ENCODE measurements around the gene WFDC9.
A peak's percentile ranks its signal among the peaks of the same experiment; 100 is the strongest.
"Not testable (repeated sequence)": the region's sequence is repeated elsewhere in the genome, so short reads cannot be mapped to it uniquely, and the experiment has no call there.

Gene WFDC9

DNA sequence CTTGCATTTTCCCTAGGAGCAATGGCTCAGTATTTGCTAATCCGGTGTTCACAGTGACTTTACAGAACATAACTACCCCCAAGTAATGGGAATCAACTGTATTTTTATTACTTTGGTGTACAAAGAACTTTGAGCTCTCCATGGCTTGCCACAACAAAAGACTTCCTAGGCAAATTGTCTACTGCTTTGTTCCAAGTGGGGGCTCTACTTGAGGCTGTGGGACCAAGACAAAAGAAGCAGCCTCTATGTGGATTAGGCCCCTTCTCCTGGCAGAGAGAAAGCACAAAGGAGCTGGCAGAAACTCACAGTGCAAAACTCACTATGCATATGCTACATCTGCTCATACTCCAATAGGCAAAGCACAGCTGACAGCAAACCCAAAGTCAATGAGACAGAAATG, 52.9 kb downstream of the WFDC9 start:
- TF ChIP-seq, protein P1, sequence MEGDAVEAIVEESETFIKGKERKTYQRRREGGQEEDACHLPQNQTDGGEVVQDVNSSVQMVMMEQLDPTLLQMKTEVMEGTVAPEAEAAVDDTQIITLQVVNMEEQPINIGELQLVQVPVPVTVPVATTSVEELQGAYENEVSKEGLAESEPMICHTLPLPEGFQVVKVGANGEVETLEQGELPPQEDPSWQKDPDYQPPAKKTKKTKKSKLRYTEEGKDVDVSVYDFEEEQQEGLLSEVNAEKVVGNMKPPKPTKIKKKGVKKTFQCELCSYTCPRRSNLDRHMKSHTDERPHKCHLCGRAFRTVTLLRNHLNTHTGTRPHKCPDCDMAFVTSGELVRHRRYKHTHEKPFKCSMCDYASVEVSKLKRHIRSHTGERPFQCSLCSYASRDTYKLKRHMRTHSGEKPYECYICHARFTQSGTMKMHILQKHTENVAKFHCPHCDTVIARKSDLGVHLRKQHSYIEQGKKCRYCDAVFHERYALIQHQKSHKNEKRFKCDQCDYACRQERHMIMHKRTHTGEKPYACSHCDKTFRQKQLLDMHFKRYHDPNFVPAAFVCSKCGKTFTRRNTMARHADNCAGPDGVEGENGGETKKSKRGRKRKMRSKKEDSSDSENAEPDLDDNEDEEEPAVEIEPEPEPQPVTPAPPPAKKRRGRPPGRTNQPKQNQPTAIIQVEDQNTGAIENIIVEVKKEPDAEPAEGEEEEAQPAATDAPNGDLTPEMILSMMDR (IDR thresholded peaks at IDR 0.05; ENCODE audit: control insufficient read depth, insufficient read depth, low read depth, low read length, missing control alignments): no peak
- DNase-seq (ENCODE audit: low read depth): no peak
- H3K4me3 ChIP-seq (ENCODE audit: control insufficient read depth, low read depth, low read length): no peak overlapping the region

DNA sequence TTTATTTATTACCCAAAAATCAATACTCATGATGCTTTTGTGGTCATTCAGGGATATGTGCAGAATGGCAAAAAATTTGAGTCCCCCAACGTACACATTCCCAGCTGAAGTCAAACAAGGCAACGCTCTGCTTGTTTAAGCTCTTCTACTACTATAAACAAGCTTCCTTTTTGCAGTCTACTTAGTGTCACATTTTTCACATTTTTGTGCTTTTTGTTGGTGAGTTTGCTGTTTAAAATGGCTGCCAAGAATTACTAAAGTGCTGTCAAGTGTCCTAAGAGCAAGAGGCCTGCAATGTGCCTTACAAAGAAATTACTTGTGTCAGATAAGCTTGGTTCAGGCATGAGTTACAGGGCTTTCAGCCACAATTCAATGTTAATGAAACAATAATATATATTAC, 54.1 kb downstream of the WFDC9 start:
- TF ChIP-seq, protein P1 (IDR thresholded peaks at IDR 0.05; ENCODE audit: control insufficient read depth, insufficient read depth, low read depth, low read length, missing control alignments): no peak
- DNase-seq (ENCODE audit: low read depth): peak; percentile 5
- H3K4me3 ChIP-seq (ENCODE audit: control insufficient read depth, low read depth, low read length): no peak overlapping the region

DNA sequence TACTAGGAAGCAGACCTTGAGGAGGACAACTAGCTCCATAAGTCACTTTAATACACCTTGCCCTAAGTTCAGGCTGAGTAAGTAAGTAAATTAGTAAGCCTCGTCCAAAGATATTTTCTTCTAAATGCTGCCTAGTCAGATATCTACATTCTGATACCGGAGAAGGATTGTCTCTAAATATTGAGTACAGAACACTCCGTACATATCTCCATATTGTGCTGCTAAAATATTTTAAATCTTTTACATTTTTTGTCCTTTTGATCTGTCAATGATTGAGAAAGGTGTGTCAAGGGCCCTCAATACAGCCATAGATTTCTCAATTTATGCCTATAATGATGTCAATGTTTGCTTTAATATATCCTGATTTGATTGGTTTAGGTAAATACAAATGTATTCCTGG, 55.2 kb downstream of the WFDC9 start:
- DNase-seq (ENCODE audit: low read depth): no peak
- TF ChIP-seq, protein P1 (IDR thresholded peaks at IDR 0.05; ENCODE audit: control insufficient read depth, insufficient read depth, low read depth, low read length, missing control alignments): no peak
- H3K4me3 ChIP-seq (ENCODE audit: control insufficient read depth, low read depth, low read length): no peak overlapping the region

DNA sequence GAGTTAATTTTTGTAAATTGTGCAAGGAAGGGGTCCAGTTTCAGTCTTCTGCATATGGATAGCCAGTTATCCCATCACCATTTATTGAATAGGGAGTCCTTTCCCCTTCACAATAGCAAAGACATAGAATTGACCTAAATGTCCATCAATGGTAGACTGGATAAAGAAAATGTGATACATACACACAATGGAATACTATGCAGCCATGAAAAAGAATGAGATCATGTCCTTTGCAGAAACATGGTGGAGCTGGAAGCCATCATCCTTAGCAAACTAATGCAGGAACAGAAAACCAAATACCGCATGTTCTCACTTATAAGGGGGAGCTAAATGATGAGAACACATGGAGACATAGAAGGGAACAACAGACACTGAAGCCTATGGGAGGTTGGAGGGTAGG, 61.4 kb downstream of the WFDC9 start:
- not testable (repeated sequence) for H3K4me3 ChIP-seq (ENCODE audit: control insufficient read depth, low read depth, low read length); DNase-seq (ENCODE audit: low read depth)

DNA sequence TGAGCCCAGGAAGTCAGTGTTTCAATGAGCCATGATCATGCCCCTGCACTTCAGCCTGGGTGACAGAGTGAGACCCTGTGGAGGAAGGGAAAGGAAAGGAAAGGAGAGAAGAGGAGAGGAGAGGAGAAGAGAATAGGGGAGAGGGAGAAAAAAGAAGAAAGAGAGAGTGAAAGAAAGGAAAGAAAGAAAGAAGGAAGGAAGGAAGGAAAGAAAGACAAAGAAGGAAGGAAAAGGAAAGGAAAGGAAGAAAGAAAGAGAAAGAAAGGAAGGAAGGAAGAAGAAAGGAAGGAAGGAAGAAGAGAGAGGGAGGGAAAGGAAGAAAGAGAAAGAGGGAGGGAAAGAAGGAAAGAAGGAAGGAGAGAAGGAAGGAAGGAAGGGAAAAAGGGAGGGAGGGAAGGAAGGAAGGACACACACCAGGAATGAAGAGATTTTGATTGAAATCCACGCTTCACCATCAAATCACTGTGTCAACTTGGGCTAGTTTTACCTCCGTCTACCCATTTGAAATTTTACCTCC, 66.3 kb downstream of the WFDC9 start:
- DNase-seq (ENCODE audit: low read depth): no peak
- no peak overlapping the region for H3K4me3 ChIP-seq (ENCODE audit: control insufficient read depth, low read depth, low read length)
- TF ChIP-seq, protein P1 (IDR thresholded peaks at IDR 0.05; ENCODE audit: control insufficient read depth, insufficient read depth, low read depth, low read length, missing control alignments): no peak
